Muscle layer of duodenum (tissue), 2 donors: ENCODE measurements around the gene CENPK.
"Not testable (repeated sequence)": the region's sequence is repeated elsewhere in the genome, so short reads cannot be mapped to it uniquely, and the experiment has no call there.

ENCODE experiments used
- H3K27ac ChIP-seq: one replicate; pipeline ENCODE4 v1.7.0; 2013; ENCODE audit warnings: mild to moderate bottlenecking, low read length
- H3K27me3 ChIP-seq: one replicate; pipeline ENCODE4 v1.7.0; 2013; ENCODE audit warnings: low read depth, mild to moderate bottlenecking, control low read depth, low read length
- H3K36me3 ChIP-seq, 2 donors: one replicate each; pipeline ENCODE4 v1.7.0; 2013; ENCODE audit warnings: low read length in 2 of 2, control low read depth in 1 of 2, mild to moderate bottlenecking in 1 of 2; ENCODE audit not compliant: insufficient read depth in 2 of 2, control insufficient read depth in 1 of 2
- H3K4me1 ChIP-seq, 2 donors: one replicate each; pipeline ENCODE4 v1.7.0; 2013; ENCODE audit warnings: low read length in 2 of 2, mild to moderate bottlenecking in 2 of 2, control low read depth in 1 of 2, moderate library complexity in 1 of 2; ENCODE audit not compliant: insufficient read depth in 2 of 2, control insufficient read depth in 1 of 2
- H3K4me3 ChIP-seq, 2 donors: one replicate each; pipeline ENCODE4 v1.7.0; 2013; ENCODE audit warnings: low read length in 2 of 2, low read depth in 1 of 2, mild to moderate bottlenecking in 1 of 2
- H3K9me3 ChIP-seq, 2 donors: one replicate each; pipeline ENCODE4 v1.7.0; 2013; ENCODE audit warnings: low read length in 2 of 2, control low read depth in 1 of 2, mild to moderate bottlenecking in 1 of 2; ENCODE audit not compliant: control insufficient read depth in 1 of 2
- donor health status: healthy.

The CENPK gene

DNA sequence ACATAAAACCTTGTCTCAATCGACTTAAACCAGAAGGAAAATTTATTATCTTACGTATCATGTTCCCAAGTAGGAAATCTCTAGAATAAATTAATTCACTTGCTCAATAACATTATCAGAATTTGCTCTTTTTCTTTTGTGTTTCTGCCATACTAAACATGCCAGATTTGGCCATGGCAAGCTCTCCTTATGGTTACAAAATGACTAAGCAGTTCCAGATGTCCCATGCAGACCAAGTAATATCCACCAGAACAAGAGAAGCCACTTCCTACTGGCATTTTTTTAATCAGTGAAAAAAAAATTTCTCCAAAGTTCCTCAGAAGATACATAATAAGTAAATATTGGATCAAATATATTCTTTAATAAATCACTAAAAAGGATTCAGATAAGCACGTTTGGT, 56.0 kb downstream of the CENPK start:
- H3K36me3 ChIP-seq = no peaks in the 10 kb centered on the region
- no peak overlapping the region for H3K27ac ChIP-seq
- no peaks in the 10 kb centered on the region for H3K9me3 ChIP-seq
- no peaks in the 10 kb centered on the region for H3K27me3 ChIP-seq
- H3K4me1 ChIP-seq = no peaks in the 10 kb centered on the region
- H3K4me3 ChIP-seq = no peak overlapping the region

DNA sequence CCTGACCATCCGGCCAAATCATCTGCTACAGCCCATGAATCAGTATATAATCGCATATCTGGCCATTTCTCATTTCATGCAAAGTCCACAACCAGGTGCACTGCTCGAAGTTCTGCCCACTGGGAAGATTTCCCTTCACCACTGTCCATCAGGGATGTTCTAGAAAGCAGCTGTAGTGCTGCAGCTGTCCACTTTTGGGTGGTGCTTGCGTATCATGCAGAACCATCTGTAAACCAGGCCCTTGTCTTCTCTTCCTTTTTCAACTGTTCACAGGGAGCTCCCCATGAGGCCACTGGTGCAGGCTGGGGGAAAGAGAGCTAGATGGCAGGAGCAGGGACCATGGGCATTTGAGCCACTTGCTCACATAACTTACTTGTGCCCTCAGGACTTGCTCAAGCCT, 73.8 kb downstream of the CENPK start:
- no peak overlapping the region for H3K27ac ChIP-seq
- H3K27me3 ChIP-seq = no peaks in the 10 kb centered on the region
- no peaks in the 10 kb centered on the region for H3K9me3 ChIP-seq
- H3K36me3 ChIP-seq = no peaks in the 10 kb centered on the region
- H3K4me3 ChIP-seq = no peak overlapping the region
- H3K4me1 ChIP-seq = no peaks in the 10 kb centered on the region

DNA sequence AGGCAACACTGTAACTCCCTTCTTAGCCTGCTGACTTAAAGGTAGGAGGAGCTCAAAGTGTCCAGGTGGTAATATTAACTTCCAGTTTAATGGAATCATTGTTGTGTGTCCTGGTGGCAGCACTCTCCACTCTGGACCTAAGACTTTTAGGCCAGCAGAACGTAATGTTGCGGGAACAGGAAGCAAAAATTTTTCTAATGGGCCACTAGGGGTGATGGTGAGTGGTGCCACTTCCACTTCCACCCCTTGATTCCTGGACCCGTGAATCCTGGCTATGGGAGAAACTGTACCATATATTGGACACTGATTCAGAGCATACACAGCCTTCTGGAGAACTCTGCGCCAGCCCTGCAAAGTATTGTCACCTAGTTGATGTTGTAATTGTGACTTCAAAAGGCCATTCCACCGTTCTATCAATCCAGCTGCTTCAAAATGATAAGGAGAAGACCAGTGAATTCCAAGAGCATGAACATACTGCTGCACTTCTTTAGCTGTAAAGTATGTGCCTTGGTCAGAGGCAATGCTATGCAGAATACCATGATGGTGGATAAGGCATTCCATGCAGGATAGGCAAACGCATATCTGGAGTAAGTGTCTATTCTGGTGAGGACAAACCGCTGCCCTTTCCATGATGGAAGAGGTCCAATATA, 74.8 kb downstream of the CENPK start:
- not testable (repeated sequence) for H3K4me1 ChIP-seq, H3K27me3 ChIP-seq, H3K36me3 ChIP-seq, H3K27ac ChIP-seq, H3K4me3 ChIP-seq, H3K9me3 ChIP-seq

DNA sequence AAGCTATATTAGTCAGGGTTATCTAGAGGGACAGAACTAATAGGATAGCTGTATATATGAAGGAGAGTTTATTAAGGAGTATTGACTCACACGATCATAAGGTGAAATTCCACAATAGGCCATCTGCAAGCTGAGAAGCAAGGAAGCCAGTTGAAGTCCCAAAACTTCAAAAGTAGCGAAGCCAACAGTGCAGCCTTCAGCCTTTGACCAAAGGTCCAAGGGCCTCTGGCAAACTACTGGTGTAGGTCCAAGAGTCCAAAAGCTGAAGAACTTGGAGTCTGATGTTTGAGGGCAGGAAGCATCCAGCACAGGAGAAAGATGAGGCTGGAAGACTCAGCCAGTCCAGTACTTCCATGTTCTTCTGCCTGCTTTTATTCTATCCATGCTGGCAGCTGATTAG, 76.2 kb downstream of the CENPK start:
- H3K27ac ChIP-seq, H3K4me3 ChIP-seq, H3K4me1 ChIP-seq, H3K36me3 ChIP-seq, H3K27me3 ChIP-seq, H3K9me3 ChIP-seq: not testable (repeated sequence)

DNA sequence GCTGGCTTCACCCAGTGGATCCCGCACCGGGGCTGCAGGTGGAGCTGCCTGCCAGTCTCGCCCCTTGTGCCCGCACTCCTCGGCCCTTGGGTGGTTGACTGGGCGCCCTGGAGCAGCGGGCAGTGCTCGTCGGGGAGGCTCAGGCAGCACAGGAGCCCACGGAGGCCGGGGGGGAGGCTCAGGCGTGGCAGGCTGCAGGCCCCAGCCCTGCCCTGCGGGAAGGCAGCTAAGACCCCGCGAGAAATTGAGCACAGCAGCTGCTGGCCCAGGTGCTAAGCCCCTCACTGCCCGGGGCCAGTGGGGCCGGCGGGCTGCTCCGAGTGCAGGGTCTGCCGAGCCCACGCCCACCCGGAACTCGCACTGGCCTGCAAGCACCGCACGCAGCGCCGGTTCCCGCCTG, 77.6 kb downstream of the CENPK start:
- H3K4me1 ChIP-seq = peaks cover 0 to 3% of the 10 kb centered on the region in 2 donors

DNA sequence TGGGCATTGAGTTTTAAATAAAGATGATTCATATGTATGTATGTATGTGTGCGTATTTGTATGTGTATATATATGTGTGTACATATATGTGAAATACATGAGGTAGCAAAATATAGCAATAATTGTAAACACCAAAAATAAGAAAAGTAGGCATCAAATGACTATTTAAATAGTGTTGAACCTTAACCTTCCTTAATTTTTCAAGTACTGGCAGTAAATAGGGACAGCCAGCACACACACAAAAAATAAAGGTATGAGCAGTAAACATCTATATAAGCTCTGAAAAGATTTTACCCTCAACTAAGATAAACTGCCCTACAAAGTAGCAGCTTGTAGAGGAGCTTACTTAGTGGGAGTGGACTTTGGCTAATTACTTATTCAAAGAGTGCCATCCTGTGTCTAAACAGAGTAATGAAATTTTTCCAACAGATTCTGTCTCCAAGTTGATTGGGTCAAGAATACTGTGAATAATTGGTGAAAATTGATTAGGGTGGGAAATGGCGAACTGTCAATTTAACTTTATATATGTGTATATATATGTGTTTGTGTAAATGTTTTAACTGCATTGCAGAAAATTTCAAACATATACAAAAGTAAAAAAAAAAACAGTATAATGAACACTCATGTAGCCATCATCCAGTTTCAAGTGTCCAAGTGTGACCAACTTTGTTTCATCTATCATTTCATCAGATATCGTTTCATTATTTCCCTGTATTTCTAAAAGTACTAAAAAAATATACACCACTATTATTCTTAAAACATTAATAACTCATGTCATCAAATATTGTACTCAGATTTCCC, 79.2 kb downstream of the CENPK start:
- H3K36me3 ChIP-seq = peaks cover 0 to 5% of the 10 kb centered on the region in 2 donors
- H3K27me3 ChIP-seq = no peaks in the 10 kb centered on the region
- H3K9me3 ChIP-seq = no peaks in the 10 kb centered on the region
- peaks cover 3 to 6% of the 10 kb centered on the region in 2 donors for H3K4me1 ChIP-seq
- H3K27ac ChIP-seq = peak overlapping the region; percentile 87
- peak overlapping the region; percentile 84 to 85 for H3K4me3 ChIP-seq

More for the DNA sequence above, 77.6 kb downstream of the CENPK start:
- Histone ChIP-seq H3K36me3 (peaks cover 0 to 5% of the 10 kb centered on the region in 2 donors), H3K27me3 (no peaks in the 10 kb centered on the region), H3K27ac (no peak overlapping the region), H3K9me3 (no peaks in the 10 kb centered on the region), H3K4me3 (no peak overlapping the region)

DNA sequence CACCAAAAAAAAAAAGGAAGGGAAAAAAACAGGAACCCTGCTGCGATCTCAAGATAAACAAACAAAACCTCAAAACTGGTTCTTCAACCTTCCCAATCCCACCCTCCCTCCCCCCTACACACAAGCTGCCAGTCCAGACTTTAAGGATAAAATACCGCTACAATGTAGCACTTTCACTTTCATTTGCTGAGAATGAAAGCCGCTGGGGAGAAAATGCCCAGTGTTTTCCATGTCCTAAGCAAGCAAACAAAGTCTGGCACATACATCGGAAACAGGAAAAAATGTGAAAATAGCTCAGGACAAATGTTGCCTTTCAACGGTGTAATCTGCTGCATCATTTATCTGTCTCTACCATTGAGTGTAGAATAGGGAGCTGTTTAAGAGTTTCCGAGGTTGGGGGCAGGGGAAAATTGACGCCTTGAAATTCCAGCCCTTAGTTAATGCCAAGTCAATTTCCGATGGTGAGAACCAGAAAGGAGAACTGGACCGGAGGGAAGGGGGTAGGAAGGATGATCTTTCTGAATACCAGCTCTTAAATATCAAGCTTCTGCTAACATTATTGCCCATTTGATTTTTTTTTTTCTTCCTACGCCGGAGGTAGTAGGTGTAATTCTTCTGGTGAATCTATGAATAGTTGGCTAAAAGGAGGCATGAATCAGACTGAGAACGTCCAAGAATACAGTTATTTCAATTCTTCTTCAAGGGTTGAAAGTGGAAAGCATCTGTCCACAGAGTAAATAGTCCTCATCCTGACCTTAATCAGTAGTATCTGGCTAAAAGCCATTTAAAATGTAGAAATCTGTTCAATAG, 80.0 kb downstream of the CENPK start:
- Histone ChIP-seq H3K36me3 (peaks cover 0 to 5% of the 10 kb centered on the region in 2 donors), H3K9me3 (no peaks in the 10 kb centered on the region), H3K27me3 (no peaks in the 10 kb centered on the region), H3K4me3 (peak overlapping the region; percentile 84 to 85), H3K27ac (peak overlapping the region; percentile 87), H3K4me1 (peaks cover 3 to 6% of the 10 kb centered on the region in 2 donors)

DNA sequence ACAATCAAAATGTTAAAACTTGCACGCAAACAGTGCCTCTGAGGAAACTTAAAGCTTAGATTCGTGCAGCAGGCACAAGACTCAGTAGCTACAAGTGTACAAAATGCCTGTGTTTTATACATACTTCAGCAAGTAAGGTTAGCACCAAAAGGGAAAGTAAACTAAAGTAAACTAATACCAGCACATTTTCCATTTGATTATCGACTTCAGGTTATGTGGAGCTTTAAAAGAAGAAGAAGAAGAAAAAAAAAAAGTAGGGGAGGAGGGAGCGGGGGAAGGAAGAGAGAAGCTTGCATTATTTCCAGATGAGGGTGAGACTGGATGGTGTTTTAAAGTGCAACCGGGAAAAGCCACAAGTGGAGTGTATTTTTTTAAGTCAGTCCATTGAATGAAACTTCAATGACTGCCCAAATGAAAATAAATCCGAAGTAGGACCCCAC, 80.7 kb downstream of the CENPK start:
- Histone ChIP-seq H3K27me3 (no peaks in the 10 kb centered on the region), H3K4me3 (peak overlapping the region; percentile 84 to 85), H3K36me3 (peaks cover 0 to 5% of the 10 kb centered on the region in 2 donors), H3K9me3 (no peaks in the 10 kb centered on the region), H3K4me1 (peaks cover 3 to 6% of the 10 kb centered on the region in 2 donors), H3K27ac (peak overlapping the region; percentile 87)

DNA sequence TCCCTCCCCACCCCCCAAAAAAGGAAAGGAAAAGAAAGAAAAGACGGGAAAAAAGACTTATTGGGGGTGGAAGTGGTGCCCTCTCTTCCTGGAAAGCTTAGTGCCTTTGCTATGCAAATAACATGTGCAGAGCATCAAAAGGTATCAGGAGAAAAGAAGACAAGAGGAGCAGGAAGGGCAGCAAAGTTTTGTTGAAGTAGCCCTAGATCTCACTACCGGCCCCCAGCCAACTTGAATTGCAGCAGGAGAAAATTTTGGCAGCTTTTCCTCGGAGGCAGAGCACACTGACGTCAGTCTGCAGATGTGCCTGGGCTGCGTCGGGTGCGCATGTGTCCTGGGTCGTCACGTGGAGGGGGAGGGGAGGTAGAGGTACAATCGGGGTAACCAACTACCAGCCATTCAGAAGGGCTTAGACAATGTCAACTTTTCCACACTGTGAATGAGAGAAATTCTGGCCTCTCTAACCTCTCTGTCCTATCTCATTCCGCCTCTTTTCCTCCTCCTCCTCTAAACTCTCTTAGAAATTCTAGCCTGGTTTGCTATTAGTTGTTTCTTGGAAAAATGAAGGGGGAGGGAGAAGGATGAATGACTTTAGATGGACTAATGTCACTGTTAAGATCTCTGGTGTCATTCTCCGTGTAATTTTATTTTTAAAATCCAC, 81.2 kb downstream of the CENPK start, which contains the start of gene ADAMTS6:
ADAMTS6 (minus strand) TSS at position 286 of the 661 bp plus-strand sequence. CDS start 8,247 bp downstream, outside the sequence.
- Histone ChIP-seq H3K9me3 (no peaks in the 10 kb centered on the region), H3K4me3 (peak within 1 kb of the TSS; percentile 84 to 85), H3K27ac (peak within 1 kb of the TSS; percentile 87), H3K27me3 (no peaks in the 10 kb centered on the region), H3K4me1 (peaks cover 3 to 6% of the 10 kb centered on the region in 2 donors), H3K36me3 (peaks cover 0 to 5% of the 10 kb centered on the region in 2 donors)

DNA sequence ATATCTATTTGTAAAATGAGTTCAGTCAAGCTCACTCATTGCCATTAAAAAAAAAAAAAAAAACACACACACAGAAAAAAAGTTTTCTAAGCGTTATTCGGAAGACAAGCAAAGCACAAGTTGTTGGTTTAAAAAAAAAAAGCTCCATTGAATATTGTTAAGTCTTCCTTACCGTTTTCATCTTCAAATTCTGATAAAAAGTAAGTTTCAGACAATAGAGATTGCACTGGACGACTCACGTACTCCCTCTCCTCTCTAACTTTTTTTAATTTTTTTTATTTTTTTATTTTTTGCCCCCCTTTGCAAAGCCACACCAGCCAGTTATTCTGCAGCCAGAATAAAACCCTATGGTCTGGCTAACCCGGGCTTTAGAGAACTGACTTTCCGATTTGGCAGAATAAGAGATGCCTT, 81.8 kb downstream of the CENPK start:
- peaks cover 0 to 5% of the 10 kb centered on the region in 2 donors for H3K36me3 ChIP-seq
- H3K27me3 ChIP-seq = no peaks in the 10 kb centered on the region
- H3K27ac ChIP-seq = peak overlapping the region; percentile 87
- H3K4me3 ChIP-seq = peak overlapping the region; percentile 84 to 85
- no peaks in the 10 kb centered on the region for H3K9me3 ChIP-seq
- peaks cover 3 to 6% of the 10 kb centered on the region in 2 donors for H3K4me1 ChIP-seq
